ENCODE results near the gene PLA2G2C.
A peak's percentile ranks its signal among the peaks of the same experiment; 100 is the strongest.
"Not testable (repeated sequence)": the region's sequence is repeated elsewhere in the genome, so short reads cannot be mapped to it uniquely, and the experiment has no call there.

Gene PLA2G2C, protein sequence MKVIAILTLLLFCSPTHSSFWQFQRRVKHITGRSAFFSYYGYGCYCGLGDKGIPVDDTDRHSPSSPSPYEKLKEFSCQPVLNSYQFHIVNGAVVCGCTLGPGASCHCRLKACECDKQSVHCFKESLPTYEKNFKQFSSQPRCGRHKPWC

GRCh38 chr1:20185834-20186782 lies at the start of gene PLA2G2C, which contains the start of gene UBXN10:
Gene PLA2G2C (minus strand): TSS chr1:20186518. CDS start chr1:20177363, 9,155 bp downstream.
Gene UBXN10 (plus strand): TSS chr1:20186096. CDS start chr1:20190562, 4,466 bp downstream.
- DNase-seq (ENCODE audit: low read depth) = no peak

GRCh38 chr1:20234788-20235535 lies 48.6 kb upstream of the PLA2G2C start:
- no peak for DNase-seq (ENCODE audit: low read depth)

- no peak for DNase-seq (ENCODE audit: low read depth)
These were observed 47.5 kb upstream of the PLA2G2C start for GRCh38 chr1:20233866-20234265.

DNA sequence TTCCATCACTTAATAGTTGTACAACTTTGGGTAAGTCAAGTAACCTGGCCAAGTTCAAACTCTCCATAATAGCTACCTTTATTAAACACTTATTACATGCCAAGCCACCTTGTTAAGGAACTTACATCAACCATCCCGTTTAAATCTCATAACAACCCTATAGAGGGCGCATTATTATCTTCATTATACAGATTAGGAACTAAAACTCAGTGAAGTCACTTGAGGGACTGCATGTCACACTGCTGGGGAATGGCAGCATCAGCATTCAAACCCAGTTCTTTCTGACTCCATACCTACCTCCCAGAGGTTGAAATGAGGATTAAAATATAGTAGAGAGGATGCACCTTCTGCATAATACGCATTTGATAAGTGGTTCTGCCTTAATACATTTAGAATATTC lies 47.1 kb upstream of the PLA2G2C start:
- DNase-seq (ENCODE audit: low read depth) = peak; percentile 5

DNA sequence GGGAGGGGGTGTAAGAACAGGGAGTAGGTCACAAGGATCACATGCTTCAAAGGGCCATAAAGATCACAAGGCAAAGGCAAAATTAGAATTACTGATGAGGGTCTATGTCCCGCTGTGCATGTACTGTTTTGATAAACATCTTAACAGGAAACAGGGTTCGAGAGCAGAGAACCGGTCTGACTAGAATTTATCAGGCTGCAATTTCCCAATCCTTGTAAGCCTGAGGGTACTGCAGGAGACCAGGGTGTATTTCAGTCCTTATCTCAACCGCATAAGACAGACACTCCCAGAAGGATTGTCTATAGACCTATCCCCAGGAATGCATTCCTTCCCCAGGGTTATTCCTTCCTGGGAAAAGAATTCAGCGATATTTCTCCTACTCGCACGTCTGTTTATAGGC lies 46.2 kb upstream of the PLA2G2C start:
- not testable (repeated sequence) for DNase-seq (ENCODE audit: low read depth)

DNA sequence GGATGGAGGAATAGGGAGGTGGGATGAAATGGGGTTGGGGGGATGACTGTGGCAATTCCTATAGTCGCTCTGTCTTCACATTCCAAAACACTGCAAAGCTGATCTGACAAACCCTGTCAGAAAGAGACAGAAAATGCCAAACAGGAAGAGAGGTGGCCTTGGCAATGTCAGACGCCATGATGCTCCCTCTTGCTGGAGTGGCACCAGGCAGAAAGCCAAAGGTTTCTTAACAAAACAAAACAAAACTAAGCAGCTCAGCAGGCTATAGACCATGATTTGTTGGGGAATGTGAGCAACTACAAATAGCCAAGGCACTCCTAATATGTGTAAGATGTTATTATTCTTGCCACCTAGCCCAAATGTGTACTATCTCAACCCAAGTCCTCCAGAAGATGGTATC lies 42.9 kb upstream of the PLA2G2C start:
- no peak for DNase-seq (ENCODE audit: low read depth)

DNA sequence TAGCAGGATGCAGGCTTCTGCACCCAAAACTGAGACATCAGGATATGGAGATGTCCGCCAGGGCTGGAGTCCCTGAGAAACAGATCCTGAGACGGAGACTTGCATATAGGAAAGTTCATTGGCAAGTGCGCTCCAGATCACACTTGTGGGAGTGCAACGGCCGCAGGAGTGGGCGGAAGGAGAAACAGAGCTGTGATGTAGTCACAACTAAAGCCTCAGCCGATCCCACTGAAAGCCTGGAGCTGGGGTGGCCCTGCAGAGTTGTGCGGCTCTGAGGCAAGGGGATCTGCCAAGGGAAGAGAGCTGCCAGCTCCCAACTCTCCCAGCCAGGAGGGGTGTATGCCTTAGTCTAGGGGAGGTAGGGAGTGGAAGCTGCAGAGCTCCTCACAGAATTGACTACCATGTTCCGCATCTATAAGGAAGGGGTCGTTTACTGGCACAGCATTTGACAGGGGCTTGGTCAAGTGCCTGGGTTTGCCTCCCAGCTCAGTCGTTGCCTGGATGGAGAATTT lies 42.1 kb upstream of the PLA2G2C start:
- DNase-seq (ENCODE audit: low read depth) = no peak

GRCh38 chr1:20227704-20228103 lies 41.4 kb upstream of the PLA2G2C start:
- no peak for DNase-seq (ENCODE audit: low read depth)

- DNase-seq (ENCODE audit: low read depth) = no peak
These were observed 38.2 kb upstream of the PLA2G2C start for GRCh38 chr1:20224546-20224945.

GRCh38 chr1:20223551-20224419 lies 37.5 kb upstream of the PLA2G2C start:
- DNase-seq (ENCODE audit: low read depth) = no peak

GRCh38 chr1:20223106-20223505 lies 36.8 kb upstream of the PLA2G2C start:
- no peak for DNase-seq (ENCODE audit: low read depth)

DNA sequence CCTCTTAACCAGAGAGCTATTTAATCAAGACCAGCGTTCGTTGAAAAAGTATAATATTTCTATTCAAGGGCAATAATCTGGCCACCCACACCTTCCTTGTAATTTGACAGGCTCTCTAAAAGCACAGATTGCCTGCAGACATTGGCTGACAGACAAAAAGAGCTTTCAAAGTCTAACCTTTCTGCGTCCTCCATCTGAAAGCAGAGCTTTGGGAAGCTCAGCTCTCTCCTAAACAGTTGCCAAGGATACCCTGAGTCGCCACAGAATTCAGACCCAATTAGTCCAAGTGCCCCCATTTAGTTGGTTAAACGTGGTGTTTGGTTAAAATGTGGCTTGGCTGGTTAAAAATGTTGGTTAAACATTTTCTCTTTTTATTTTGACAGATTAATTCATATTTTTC lies 33.7 kb upstream of the PLA2G2C start:
- DNase-seq (ENCODE audit: low read depth) = no peak

GRCh38 chr1:20219053-20219452 lies 32.7 kb upstream of the PLA2G2C start:
- not testable (repeated sequence) for DNase-seq (ENCODE audit: low read depth)

DNA sequence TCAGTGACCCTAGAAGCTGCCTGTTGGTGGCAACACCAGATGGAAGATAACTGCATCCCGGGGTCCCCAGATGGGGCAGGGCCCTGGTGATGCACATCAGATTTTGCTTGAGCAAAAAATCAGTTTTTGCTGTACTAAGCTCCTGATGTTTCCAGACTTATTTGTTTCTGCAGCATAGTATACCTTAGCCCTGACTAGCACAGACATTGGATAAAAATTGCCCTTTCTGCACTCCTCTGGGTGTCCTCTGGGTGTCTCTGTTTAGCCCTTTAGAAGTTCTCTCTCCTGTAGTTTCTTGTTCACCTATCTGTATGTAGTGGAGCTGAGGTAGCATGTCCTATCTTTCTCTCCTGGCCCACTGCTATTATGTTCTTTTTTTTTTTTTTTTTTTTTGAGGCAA lies 30.3 kb upstream of the PLA2G2C start:
- DNase-seq (ENCODE audit: low read depth) = no peak

GRCh38 chr1:20215716-20216115 lies 29.4 kb upstream of the PLA2G2C start:
- DNase-seq (ENCODE audit: low read depth) = no peak

- peak; percentile 16 for DNase-seq (ENCODE audit: low read depth)
These were observed 26.5 kb upstream of the PLA2G2C start for GRCh38 chr1:20212685-20213331.

GRCh38 chr1:20212085-20212684 lies 25.9 kb upstream of the PLA2G2C start:
- DNase-seq (ENCODE audit: low read depth) = no peak

- DNase-seq (ENCODE audit: low read depth) = no peak
These were observed 25.2 kb upstream of the PLA2G2C start for GRCh38 chr1:20211511-20211931.

GRCh38 chr1:20210736-20211460 lies 24.6 kb upstream of the PLA2G2C start:
- no peak for DNase-seq (ENCODE audit: low read depth)

GRCh38 chr1:20209471-20209870 lies 23.2 kb upstream of the PLA2G2C start:
- no peak for DNase-seq (ENCODE audit: low read depth)

Measured in fibroblast of the conjunctiva (primary cell).